H1 (cell line): Measurements from ENCODE around the gene NCOA1. TPM values are rescaled to one million over a fixed set of nuclear protein-coding genes. Genes with fewer than 3 reads are reported as not detected.

Source experiments
- CTCF ChIA-PET: fragments of 300-600 bp; sonication (Branson Sonifier 250); formaldehyde crosslinking; loops from one replicate; lab custom pipeline; 2021; ENCODE audit not compliant: partially characterized antibody; lab: Charles Lee
- POLR2A ChIA-PET: fragments of 300-600 bp; sonication (Branson Sonifier 250); formaldehyde crosslinking; loops from one replicate; lab custom pipeline; 2021; ENCODE audit warnings: inconsistent platforms; ENCODE audit not compliant: partially characterized antibody; lab: Charles Lee
- DNase-seq, 2 experiments: peaks; one replicate each; pipeline versions ENCODE4 v3.0.0 to v3.0.0-alpha.2; 2010 to 2022; ENCODE audit warnings: low spot score in 2 of 2, low read depth in 1 of 2, mixed read lengths in 1 of 2
- FAIRE-seq: peaks from 2 replicates; lab custom pipeline; 2011; peaks lifted over from hg19 to GRCh38; lab: Jason Lieb, UNC
- H2AFZ ChIP-seq: 2 replicates; pipeline ENCODE4 v1.8.1; 2012; ENCODE audit warnings: low read length, inconsistent platforms
- H2AK5ac ChIP-seq: 2 replicates; pipeline ENCODE4 v1.6.1; 2013; ENCODE audit warnings: low read depth, low read length
- H2BK120ac ChIP-seq: replicated peaks from 2 replicates; pipeline ENCODE3; 2013; ENCODE audit warnings: low read depth, low read length, inconsistent platforms
- H2BK12ac ChIP-seq: 2 replicates; pipeline ENCODE4 v1.6.1; 2013; ENCODE audit warnings: low read depth, low read length
- H2BK15ac ChIP-seq: 2 replicates; pipeline ENCODE4 v1.6.1; 2013; ENCODE audit warnings: low read length
- H2BK20ac ChIP-seq: 2 replicates; pipeline ENCODE4 v1.6.1; 2013; ENCODE audit warnings: low read length
- H2BK5ac ChIP-seq: 2 replicates; pipeline ENCODE4 v1.6.1; 2013; ENCODE audit warnings: low read depth, low read length
- H3K14ac ChIP-seq: 2 replicates; pipeline ENCODE4 v1.6.1; 2013; ENCODE audit warnings: inconsistent platforms; ENCODE audit not compliant: insufficient read length
- H3K18ac ChIP-seq: 2 replicates; pipeline ENCODE4 v1.6.1; 2013; ENCODE audit warnings: low read length; ENCODE audit errors: extremely low read depth
- H3K23ac ChIP-seq: 2 replicates; pipeline ENCODE4 v1.6.1; 2013; ENCODE audit warnings: inconsistent platforms; ENCODE audit not compliant: insufficient read length
- H3K23me2 ChIP-seq: 2 replicates; pipeline ENCODE4 v1.6.1; 2013; ENCODE audit warnings: low read depth, low read length
- H3K27ac ChIP-seq: 2 replicates; pipeline ENCODE4 v1.6.1; 2011; ENCODE audit warnings: low read depth, low read length, inconsistent platforms
- H3K27me3 ChIP-seq, 4 experiments: replicated peaks in 1 of 4; 1 replicate in 1 of 4; 2 replicates in 3 of 4; pipeline versions ENCODE4 v1.6.1 to v1.8.1; 2011 to 2013; ENCODE audit warnings: low read length in 3 of 4, mild to moderate bottlenecking in 3 of 4, inconsistent platforms in 2 of 4, mixed read lengths in 2 of 4, moderate library complexity in 1 of 4; ENCODE audit not compliant: control insufficient read depth in 3 of 4, insufficient read depth in 3 of 4; ENCODE audit errors: extremely low read depth in 1 of 4
- H3K36me3 ChIP-seq, 4 experiments: 2 replicates each; pipeline versions ENCODE4 v1.6.1 to v1.8.1; 2011 to 2013; ENCODE audit warnings: mild to moderate bottlenecking in 4 of 4, low read length in 3 of 4, moderate library complexity in 2 of 4, control low read depth in 1 of 4, inconsistent platforms in 1 of 4; ENCODE audit not compliant: insufficient read depth in 4 of 4, control insufficient read depth in 2 of 4
- H3K4ac ChIP-seq: replicated peaks from 2 replicates; pipeline ENCODE3; 2013; ENCODE audit warnings: low read length, low read depth, mixed read lengths, inconsistent platforms; ENCODE audit not compliant: insufficient read length
- H3K4me1 ChIP-seq, 4 experiments: replicated peaks in 1 of 4; 1 replicate in 1 of 4; 2 replicates in 3 of 4; pipeline versions ENCODE4 v1.6.1 to v1.8.1; 2011 to 2013; ENCODE audit warnings: low read length in 3 of 4, inconsistent platforms in 2 of 4, mixed read lengths in 1 of 4; ENCODE audit not compliant: insufficient read depth in 4 of 4, control insufficient read depth in 3 of 4
- H3K4me2 ChIP-seq, 2 experiments: 2 replicates each; pipeline versions ENCODE4 v1.6.1 to v1.8.1; 2011 to 2013; ENCODE audit warnings: low read depth in 2 of 2, low read length in 2 of 2, control low read depth in 1 of 2, inconsistent platforms in 1 of 2, mild to moderate bottlenecking in 1 of 2; ENCODE audit not compliant: insufficient read depth in 1 of 2
- H3K4me3 ChIP-seq, 4 experiments: fragments of 200-600, 300-600 bp in 1 of 4; sonication (generic), shearing (Covaris generic), sonication (Bioruptor Twin) in 1 of 4; 2 replicates each; pipeline versions ENCODE4 v1.5.1 to v1.8.1; 2011 to 2016; ENCODE audit warnings: low read length in 4 of 4, low read depth in 3 of 4, control low read depth in 2 of 4, inconsistent platforms in 2 of 4, mild to moderate bottlenecking in 2 of 4, mixed read lengths in 1 of 4, moderate library complexity in 1 of 4; ENCODE audit not compliant: insufficient read depth in 2 of 4; ENCODE audit errors: extremely low read depth in 1 of 4
- H3K56ac ChIP-seq: replicated peaks from 2 replicates; pipeline ENCODE3; 2013; ENCODE audit warnings: low read depth, mild to moderate bottlenecking, mixed read lengths, low read length, inconsistent platforms; ENCODE audit not compliant: insufficient read length
- H3K79me1 ChIP-seq: 2 replicates; pipeline ENCODE4 v1.6.1; 2013; ENCODE audit warnings: low read depth, low read length, control low read depth
- H3K79me2 ChIP-seq, 2 experiments: 2 replicates each; pipeline versions ENCODE4 v1.6.1 to v1.8.1; 2012 to 2013; ENCODE audit warnings: low read length in 2 of 2, mild to moderate bottlenecking in 2 of 2, inconsistent platforms in 1 of 2; ENCODE audit not compliant: insufficient read depth in 2 of 2, control insufficient read depth in 1 of 2
- H3K9ac ChIP-seq, 4 experiments: replicated peaks in 1 of 4; 1 replicate in 1 of 4; 2 replicates in 3 of 4; pipeline versions ENCODE4 v1.6.1 to v1.8.1; 2011 to 2013; ENCODE audit warnings: low read depth in 3 of 4, low read length in 3 of 4, control low read depth in 2 of 4, mild to moderate bottlenecking in 2 of 4, moderate library complexity in 2 of 4, inconsistent platforms in 1 of 4; ENCODE audit errors: extremely low read depth in 1 of 4
- H3K9me3 ChIP-seq, 2 experiments: 2 replicates each; pipeline versions ENCODE4 v1.6.1 to v1.8.1; 2012 to 2013; ENCODE audit warnings: mild to moderate bottlenecking in 2 of 2, moderate library complexity in 2 of 2, control low read depth in 1 of 2, inconsistent platforms in 1 of 2, low read depth in 1 of 2, low read length in 1 of 2, mixed read lengths in 1 of 2; ENCODE audit not compliant: insufficient read depth in 2 of 2
- H4K20me1 ChIP-seq, 2 experiments: replicated peaks in 1 of 2; 2 replicates each; pipeline versions ENCODE3 to v1.8.1; 2011 to 2013; ENCODE audit warnings: inconsistent platforms in 2 of 2, low read length in 2 of 2, mild to moderate bottlenecking in 1 of 2; ENCODE audit not compliant: insufficient read depth in 2 of 2, control insufficient read depth in 1 of 2
- H4K5ac ChIP-seq: 2 replicates; pipeline ENCODE4 v1.6.1; 2013; ENCODE audit warnings: low read length, low read depth, mixed read lengths, inconsistent platforms; ENCODE audit not compliant: insufficient read length
- H4K8ac ChIP-seq: 2 replicates; pipeline ENCODE4 v1.8.0; 2013; ENCODE audit warnings: mild to moderate bottlenecking, moderate library complexity, low read length, inconsistent platforms; ENCODE audit not compliant: insufficient read depth; ENCODE audit errors: extremely low read depth
- H4K91ac ChIP-seq: replicated peaks from 2 replicates; pipeline ENCODE3; 2013; ENCODE audit warnings: low read length, mixed read lengths, inconsistent platforms; ENCODE audit not compliant: insufficient read length
- BACH1 ChIP-seq: IDR thresholded peaks from 2 replicates; pipeline ENCODE4 v1.6.1; 2012; ENCODE audit warnings: low read length, improper control_type of control experiment
- CBX5 ChIP-seq: fragments of 300-800, 300-1000 bp; sonication (generic); IDR thresholded peaks from 2 replicates; pipeline ENCODE4 v1.7.1; 2016; ENCODE audit warnings: antibody characterized with exemption, low read length, low read depth
- CBX8 ChIP-seq: fragments of 300-800, 300-1000 bp; sonication (generic); IDR thresholded peaks from 2 replicates; pipeline ENCODE4 v1.7.1; 2016; ENCODE audit warnings: low read depth, low read length, borderline replicate concordance
- CEBPB ChIP-seq: IDR thresholded peaks from 2 replicates; pipeline ENCODE4 v1.6.1; 2012; ENCODE audit warnings: low read depth, low read length
- EZH2 ChIP-seq: fragments of 200-600 bp; sonication (generic); IDR thresholded peaks from 2 replicates; pipeline ENCODE4 v1.7.1; 2012; ENCODE audit warnings: low read depth, mild to moderate bottlenecking, moderate library complexity, low read length, inconsistent platforms; ENCODE audit not compliant: severe bottlenecking
- HDAC6 ChIP-seq: IDR thresholded peaks from one replicate; pipeline ENCODE4 v1.7.1; 2012; ENCODE audit warnings: low read depth, mild to moderate bottlenecking, inconsistent platforms, low read length, moderate library complexity
- JUND ChIP-seq: IDR thresholded peaks from 2 replicates; pipeline ENCODE4 v1.6.1; 2011; ENCODE audit warnings: mild to moderate bottlenecking, improper control_type of control experiment, low read length
- KDM5A ChIP-seq: fragments of 200-600 bp; IDR thresholded peaks from 2 replicates; pipeline ENCODE4 v1.7.1; 2012; ENCODE audit warnings: mild to moderate bottlenecking, low read length, inconsistent platforms, mixed read lengths
- POLR2AphosphoS5 ChIP-seq: IDR thresholded peaks from 2 replicates; pipeline ENCODE4 v1.6.1; 2011; ENCODE audit warnings: low read depth, low read length
- RNF2 ChIP-seq: fragments of 200-900, 300-1000 bp; sonication (generic); IDR thresholded peaks from 2 replicates; pipeline ENCODE4 v1.7.1; 2016; ENCODE audit warnings: borderline replicate concordance, low read depth, mild to moderate bottlenecking, antibody characterized with exemption, low read length; ENCODE audit not compliant: poor library complexity, severe bottlenecking; ENCODE audit errors: missing control alignments
- SAP30 ChIP-seq: fragments of 300-600 bp; sonication (generic); IDR thresholded peaks from 2 replicates; pipeline ENCODE4 v1.7.1; 2012; ENCODE audit warnings: low read length, moderate library complexity, mild to moderate bottlenecking, inconsistent platforms; ENCODE audit not compliant: insufficient read depth, insufficient replicate concordance
- TBP ChIP-seq: IDR thresholded peaks from 2 replicates; pipeline ENCODE4 v1.6.1; 2011; ENCODE audit warnings: low read depth, low read length, improper control_type of control experiment
- TEAD4 ChIP-seq: IDR thresholded peaks from 2 replicates; pipeline ENCODE4 v1.6.1; 2012; ENCODE audit warnings: low read depth, low read length, inconsistent platforms, mixed read lengths
- YY1 ChIP-seq: IDR thresholded peaks from 2 replicates; pipeline ENCODE4 v1.6.1; 2011; ENCODE audit warnings: low read depth, mild to moderate bottlenecking, low read length
- whole genome bisulfite sequencing, 2 experiments: shearing (Covaris generic) in 1 of 2; methylation state at CpG; one replicate each; pipeline versions ENCODE4 v1.1.6 to v1.1.7; 2013 to 2015; ENCODE audit warnings: low lambda C conversion rate in 2 of 2, mixed read lengths in 2 of 2, inconsistent platforms in 1 of 2, low coverage in 1 of 2, missing lambda C conversion rate in 1 of 2; ENCODE audit not compliant: insufficient replicate concordance in 2 of 2, insufficient coverage in 1 of 2, insufficient read length in 1 of 2; ENCODE audit errors: extremely low coverage in 1 of 2, missing lambda C conversion rate in 1 of 2; 5-methylcytosine and 5-hydroxymethylcytosine counted together
- polyA plus RNA-seq, 7 experiments: library from polyadenylated mRNA; depleted of rRNA in 3 of 7; stranded (reverse) in 5 of 7; unstranded in 2 of 7; fragments of >200 nt in 5 of 7; fragments of 200-250 nt in 2 of 7; gene quantifications; 1 replicate in 5 of 7; 2 replicates in 1 of 7; 4 replicates in 1 of 7; pipeline versions ENCODE4 v1.2.1 to v1.2.3, GENCODE V29; 2011 to 2013; ENCODE audit warnings: missing spikeins in 2 of 7, mixed read lengths in 2 of 7
- total RNA-seq: library from RNA; stranded (reverse); fragmentation: NEBNext Ultra II Directional; extraction: Animal tissue kit (Norgen Biotek cat#: 25700); gene quantifications from 2 replicates; pipeline ENCODE4 v1.2.1, GENCODE V29; 2021

Gene NCOA1
- total and polyA plus RNA-seq, 2 of the 8 experiments (the other 6 are each of a cell fraction or from before 2014, with no cell fraction given), result 12.8 to 17.9 TPM

DNA sequence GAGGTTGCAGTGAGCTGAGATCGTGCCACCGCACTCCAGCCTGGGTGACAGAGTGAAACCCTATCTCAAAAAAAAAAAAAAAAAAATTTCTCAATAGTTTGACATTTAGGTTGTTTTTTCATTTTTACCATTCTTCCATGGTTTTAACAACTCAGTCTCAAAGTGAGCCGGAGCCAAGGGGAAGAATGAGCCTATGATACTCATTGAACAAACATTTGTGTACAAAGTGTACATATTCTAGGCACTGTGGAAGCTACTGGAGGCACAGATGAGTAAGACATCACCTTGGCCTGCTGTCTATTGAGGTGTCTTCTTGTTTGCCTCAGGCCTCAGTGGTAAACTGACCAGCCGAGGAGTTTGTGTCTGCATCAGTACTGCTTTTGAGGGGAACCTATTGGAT is 324.1 kb downstream of the NCOA1 start:
- Histone ChIP-seq H4K91ac (no peak overlapping the region), H3K18ac (no peak overlapping the region), H3K4me1 (no peaks in the 10 kb centered on the region; a peak in 1 of 7 replicates), H3K27ac (no peak overlapping the region), H3K9ac (no peak overlapping the region), H3K23ac (no peak overlapping the region), H2BK20ac (no peak overlapping the region), H3K4me3 (no peak overlapping the region), H3K36me3 (peaks cover 22 to 61% (median 44%) of the 10 kb centered on the region in 4 experiments), H3K4ac (no peak overlapping the region), H2BK5ac (no peak overlapping the region), H2AFZ (no peak overlapping the region), H2BK12ac (no peak overlapping the region), H2BK15ac (no peak overlapping the region), H3K27me3 (no peaks in the 10 kb centered on the region), H4K20me1 (peaks cover 12 to 14% of the 10 kb centered on the region in 2 experiments), H3K79me2 (peaks cover 0 to 44% of the 10 kb centered on the region in 2 experiments; a peak in 3 of 4 replicates), H4K8ac (no peak overlapping the region), H4K5ac (no peak overlapping the region), H2AK5ac (no peak overlapping the region), H3K56ac (no peak overlapping the region), H3K79me1 (0 out of 2 replicates have a peak, but pooled peaks cover 9% of the 10 kb centered on the region), H3K23me2 (no peaks in the 10 kb centered on the region), H3K14ac (no peak overlapping the region), H3K4me2 (no peak overlapping the region), H3K9me3 (no peaks in the 10 kb centered on the region), H2BK120ac (no peak overlapping the region)
- POLR2A ChIA-PET, result interaction anchor here (0.7 to 1.0 kb wide), 2 partner anchors 8 to 11 kb away, joined by 3 read pairs; no protein-coding TSS in a partner anchor
- DNase-seq (peak in 1 of 2 experiments; percentile 8), FAIRE-seq (no peak)
- WGBS, 2 experiments, result 98% methylated on average over 4 of the region's 4 CpGs; no CpG with 5 or more reads in 1 of the 2 experiments
- CTCF ChIA-PET, result interaction anchor here (1.1 to 3.0 kb wide), 7 partner anchors 9 to 406 kb away, joined by 3 to 8 read pairs (median 4); no protein-coding TSS in a partner anchor
- no peak for TF ChIP-seq CBX5
- no peak for TF ChIP-seq TEAD4
- TF ChIP-seq BACH1, result no peak
- TF ChIP-seq TBP, result no peak
- TF ChIP-seq EZH2, result no peak
- no peak for TF ChIP-seq SAP30
- TF ChIP-seq RNF2, result no peak
- no peak for TF ChIP-seq KDM5A
- TF ChIP-seq JUND, result no peak
- no peak for TF ChIP-seq HDAC6
- TF ChIP-seq CBX8, result no peak
- TF ChIP-seq YY1, result no peak
- TF ChIP-seq POLR2AphosphoS5, result no peak
- TF ChIP-seq CEBPB, result no peak
